ENCODE measurements around the gene GLOD5. TPM values are rescaled to one million over a fixed set of nuclear protein-coding genes. Genes with fewer than 3 reads are reported as not detected.

Gene GLOD5
- total RNA-seq (ENCODE audit: unreplicated experiment), result not detected
- long read RNA-seq, result 0 reads

DNA sequence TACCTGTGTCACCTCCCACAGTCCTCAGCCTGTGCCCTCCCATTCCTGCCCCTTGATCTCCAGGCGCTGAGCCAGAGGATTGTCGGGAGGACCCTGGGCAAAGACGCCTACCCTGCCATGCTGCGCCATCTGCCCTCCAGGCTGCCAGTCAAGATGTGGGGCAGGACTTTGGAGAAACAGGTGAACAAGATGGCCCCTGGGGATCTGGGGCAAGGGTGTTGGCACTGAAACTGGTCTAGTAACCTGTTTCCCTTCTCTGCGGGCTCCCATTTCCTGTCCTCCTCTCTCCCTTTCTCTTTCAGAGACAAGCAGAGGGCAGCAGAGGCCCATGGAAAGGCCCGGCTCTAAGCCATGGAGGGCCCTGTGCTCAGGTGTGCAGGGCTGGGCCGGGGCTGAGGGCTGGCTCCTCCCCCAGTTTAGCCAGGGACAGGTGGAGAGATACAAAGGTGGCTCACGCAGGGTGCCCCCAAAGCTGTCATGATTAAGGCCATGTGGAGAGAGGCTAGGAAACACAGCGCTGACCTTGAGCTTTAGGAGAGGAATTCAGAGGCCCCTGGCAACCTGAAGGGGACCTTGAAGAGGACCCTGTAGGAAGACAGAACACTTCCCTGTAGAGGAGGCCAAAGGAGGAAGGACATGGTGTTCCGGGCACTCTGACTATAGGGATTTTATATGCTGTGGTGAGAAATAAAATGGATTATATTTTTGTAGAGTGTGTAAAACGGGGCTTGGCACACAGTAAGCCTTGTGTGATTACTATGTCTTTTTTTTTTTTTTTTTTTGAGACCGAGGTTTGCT, at the start of gene GLOD5:
Gene GLOD5 (plus strand): TSS at position 74 of the 798 bp plus-strand sequence. CDS start 44 bp downstream, at position 118.
- no peak for TF ChIP-seq CTCF (IDR thresholded peaks at IDR 0.05; ENCODE audit: unreplicated experiment)
- Mint-ChIP-seq H3K4me1 (ENCODE audit: unreplicated experiment) (no peaks in the 10 kb centered on the region), H3K27me3 (ENCODE audit: unreplicated experiment) (no peaks in the 10 kb centered on the region), H3K9me3 (ENCODE audit: unreplicated experiment) (no peaks in the 10 kb centered on the region), H3K27ac (ENCODE audit: unreplicated experiment) (peak within 1 kb of the TSS; percentile 57), H3K4me3 (ENCODE audit: unreplicated experiment) (no peak within 1 kb of the TSS), H3K36me3 (ENCODE audit: low read depth, unreplicated experiment) (no peaks in the 10 kb centered on the region)
- peak; percentile 11 for DNase-seq (ENCODE audit: low spot score)

DNA sequence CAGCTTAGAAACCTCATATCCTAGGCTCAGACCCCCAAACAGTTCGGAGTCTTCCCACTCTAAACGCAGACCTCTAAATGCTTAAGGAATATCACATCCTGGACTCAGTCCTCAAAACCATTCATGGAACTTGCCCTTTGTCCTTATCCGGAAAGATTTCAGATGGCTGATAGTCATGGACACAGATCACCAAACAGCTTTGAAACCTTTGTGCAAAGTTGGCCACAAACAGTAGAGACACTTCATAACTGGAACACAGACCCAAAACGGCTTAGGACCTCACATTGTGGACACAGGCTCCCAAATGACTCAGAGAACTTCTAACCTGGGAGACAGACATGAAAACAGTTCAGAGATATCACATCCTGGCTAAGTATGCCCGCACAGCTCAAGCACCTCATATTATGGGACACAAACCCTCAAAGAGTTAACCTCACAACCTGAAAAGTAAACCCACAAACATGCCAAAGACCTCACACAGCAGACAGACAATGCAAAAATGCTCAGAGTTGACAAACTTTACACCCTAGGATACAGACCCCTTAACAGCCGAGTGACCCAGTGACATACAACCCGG, 49.5 kb upstream of the GLOD5 start:
- Mint-ChIP-seq H3K9me3 (ENCODE audit: unreplicated experiment) (no peaks in the 10 kb centered on the region), H3K36me3 (ENCODE audit: low read depth, unreplicated experiment) (no peaks in the 10 kb centered on the region), H3K4me3 (ENCODE audit: unreplicated experiment) (no peak overlapping the region), H3K27me3 (ENCODE audit: unreplicated experiment) (peaks cover 2% of the 10 kb centered on the region), H3K4me1 (ENCODE audit: unreplicated experiment) (no peaks in the 10 kb centered on the region), H3K27ac (ENCODE audit: unreplicated experiment) (no peak overlapping the region)
- no peak for DNase-seq (ENCODE audit: low spot score)
- no peak for TF ChIP-seq CTCF (IDR thresholded peaks at IDR 0.05; ENCODE audit: unreplicated experiment)

- no peak overlapping the region for H3K4me3 Mint-ChIP-seq (ENCODE audit: unreplicated experiment)
- H3K27me3 Mint-ChIP-seq (ENCODE audit: unreplicated experiment), result no peaks in the 10 kb centered on the region
- no peak for DNase-seq (ENCODE audit: low spot score)
- H3K36me3 Mint-ChIP-seq (ENCODE audit: low read depth, unreplicated experiment), result no peaks in the 10 kb centered on the region
- H3K4me1 Mint-ChIP-seq (ENCODE audit: unreplicated experiment), result no peaks in the 10 kb centered on the region
- no peak overlapping the region for H3K27ac Mint-ChIP-seq (ENCODE audit: unreplicated experiment)
- TF ChIP-seq CTCF (IDR thresholded peaks at IDR 0.05; ENCODE audit: unreplicated experiment), result no peak
- no peaks in the 10 kb centered on the region for H3K9me3 Mint-ChIP-seq (ENCODE audit: unreplicated experiment)
These were observed 47.7 kb upstream of the GLOD5 start for GRCh38 chrX:48713847-48714246.

DNA sequence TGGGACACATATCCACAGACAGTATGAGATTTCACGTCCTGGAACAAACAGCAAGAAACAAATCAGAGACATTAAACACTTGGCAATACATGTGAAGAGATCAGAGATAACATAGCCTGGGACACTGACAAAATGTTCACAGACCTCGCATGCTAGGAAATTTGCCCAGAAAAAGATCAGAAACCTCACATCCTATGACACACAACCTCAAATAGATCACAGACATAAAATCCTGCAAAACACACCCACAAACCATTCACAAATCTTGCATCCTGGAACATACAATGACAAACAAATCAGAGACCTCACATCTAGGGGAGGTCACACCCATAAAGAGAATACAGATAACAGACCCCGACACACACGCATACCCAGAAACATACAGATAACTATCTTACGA, 47.0 kb upstream of the GLOD5 start:
- no peaks in the 10 kb centered on the region for H3K9me3 Mint-ChIP-seq (ENCODE audit: unreplicated experiment)
- H3K36me3 Mint-ChIP-seq (ENCODE audit: low read depth, unreplicated experiment), result no peaks in the 10 kb centered on the region
- no peak overlapping the region for H3K27ac Mint-ChIP-seq (ENCODE audit: unreplicated experiment)
- H3K4me3 Mint-ChIP-seq (ENCODE audit: unreplicated experiment), result no peak overlapping the region
- DNase-seq (ENCODE audit: low spot score), result no peak
- H3K27me3 Mint-ChIP-seq (ENCODE audit: unreplicated experiment), result no peaks in the 10 kb centered on the region
- H3K4me1 Mint-ChIP-seq (ENCODE audit: unreplicated experiment), result no peaks in the 10 kb centered on the region
- TF ChIP-seq CTCF (IDR thresholded peaks at IDR 0.05; ENCODE audit: unreplicated experiment), result no peak

DNA sequence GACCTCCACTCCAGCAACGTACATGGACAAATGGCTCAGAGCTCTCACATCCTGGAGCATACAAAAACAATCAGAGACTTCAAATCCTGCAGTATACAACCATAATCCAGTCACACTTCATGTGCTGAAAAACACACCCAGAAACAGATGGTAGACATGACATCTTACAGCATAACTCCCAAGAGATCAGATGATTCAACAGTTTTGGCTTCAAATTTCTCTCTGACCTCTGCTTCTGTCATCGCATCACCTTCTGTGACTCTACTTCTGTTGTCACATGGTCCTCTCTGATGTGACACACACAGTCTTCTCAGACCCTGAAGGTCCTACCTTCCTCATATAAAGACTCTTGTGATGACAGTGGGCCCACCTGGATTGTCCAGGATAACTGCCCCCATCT, 46.5 kb upstream of the GLOD5 start:
- DNase-seq (ENCODE audit: low spot score), result no peak
- H3K4me1 Mint-ChIP-seq (ENCODE audit: unreplicated experiment), result no peaks in the 10 kb centered on the region
- H3K36me3 Mint-ChIP-seq (ENCODE audit: low read depth, unreplicated experiment), result no peaks in the 10 kb centered on the region
- no peak overlapping the region for H3K4me3 Mint-ChIP-seq (ENCODE audit: unreplicated experiment)
- no peak for TF ChIP-seq CTCF (IDR thresholded peaks at IDR 0.05; ENCODE audit: unreplicated experiment)
- H3K9me3 Mint-ChIP-seq (ENCODE audit: unreplicated experiment), result no peaks in the 10 kb centered on the region
- no peaks in the 10 kb centered on the region for H3K27me3 Mint-ChIP-seq (ENCODE audit: unreplicated experiment)
- no peak overlapping the region for H3K27ac Mint-ChIP-seq (ENCODE audit: unreplicated experiment)

All from endothelial cell (in vitro differentiated cells).